WI38 (cell line): ENCODE data around the gene TMC6.

ENCODE experiments used
- H3K4me3 ChIP-seq: 2 replicates; pipeline ENCODE4 v1.5.1; 2011; ENCODE audit warnings: low read depth, mild to moderate bottlenecking, control low read depth, low read length
- CTCF ChIP-seq: IDR thresholded peaks from 2 replicates; pipeline ENCODE4 v1.5.1; 2012; ENCODE audit warnings: low read depth, mild to moderate bottlenecking, control low read depth, low read length

Gene TMC6

GRCh38 chr17:78064708-78065107 lies 63.8 kb downstream of the TMC6 start:
- H3K4me3 ChIP-seq, result no peak overlapping the region
- TF ChIP-seq CTCF, result no peak

GRCh38 chr17:78063489-78063888 lies 65.1 kb downstream of the TMC6 start:
- no peak for TF ChIP-seq CTCF

GRCh38 chr17:78062596-78062995 lies 66.0 kb downstream of the TMC6 start:
- TF ChIP-seq CTCF, result no peak
- no peak overlapping the region for H3K4me3 ChIP-seq

More at GRCh38 chr17:78063489-78063888, 65.1 kb downstream of the TMC6 start:
- no peak overlapping the region for H3K4me3 ChIP-seq
